ENCODE measurements around the gene LAIR2.

Gene LAIR2

GRCh38 chr19:54473892-54474372 lies 28.7 kb upstream of the LAIR2 start:
- Histone ChIP-seq H2AFZ (ENCODE audit: low read depth, low read length) (no peak overlapping the region), H3K27ac (ENCODE audit: low read length) (no peak overlapping the region), H3K9me3 (ENCODE audit: insufficient read depth, low read length, severe bottlenecking) (no peaks in the 10 kb centered on the region), H3K36me3 (ENCODE audit: insufficient read depth, low read length) (no peaks in the 10 kb centered on the region), H3K4me2 (ENCODE audit: insufficient read depth, low read length) (no peak overlapping the region), H3K27me3 (ENCODE audit: insufficient read depth, low read length, poor library complexity) (peaks cover 21% of the 10 kb centered on the region), H3K79me2 (ENCODE audit: insufficient read depth, low read length) (no peaks in the 10 kb centered on the region), H3K4me1 (ENCODE audit: insufficient read depth, low read length) (no peaks in the 10 kb centered on the region), H3K9ac (ENCODE audit: low read depth, low read length) (no peak overlapping the region), H4K20me1 (ENCODE audit: insufficient read depth, low read length) (0 out of 2 replicates have a peak, but pooled peaks cover 4% of the 10 kb centered on the region), H3K4me3 (ENCODE audit: low read depth in 1 of 2, low read length in 2 of 2) (no peak overlapping the region)
- TF ChIP-seq CTCF (IDR thresholded peaks at IDR 0.05; ENCODE audit: borderline replicate concordance, extremely low read depth, low read length, poor library complexity, severe bottlenecking) (no peak), EZH2 (IDR thresholded peaks at IDR 0.05; ENCODE audit: borderline replicate concordance, low read depth, low read length, severe bottlenecking) (no peak)
- ATAC-seq (ENCODE audit: insufficient read depth, low read depth) (no peak), DNase-seq (no peak)

- no peak overlapping the region for H3K27ac ChIP-seq (ENCODE audit: low read length)
- peaks cover 9% of the 10 kb centered on the region for H3K27me3 ChIP-seq (ENCODE audit: insufficient read depth, low read length, poor library complexity)
- no peaks in the 10 kb centered on the region for H3K4me1 ChIP-seq (ENCODE audit: insufficient read depth, low read length)
- DNase-seq (no peak), ATAC-seq (ENCODE audit: insufficient read depth, low read depth) (no peak)
- H3K9ac ChIP-seq (ENCODE audit: low read depth, low read length): no peak overlapping the region
- H3K79me2 ChIP-seq (ENCODE audit: insufficient read depth, low read length): no peaks in the 10 kb centered on the region
- H3K4me3 ChIP-seq (ENCODE audit: low read depth in 1 of 2, low read length in 2 of 2): no peak overlapping the region
- TF ChIP-seq CTCF (IDR thresholded peaks at IDR 0.05; ENCODE audit: borderline replicate concordance, extremely low read depth, low read length, poor library complexity, severe bottlenecking): no peak
- TF ChIP-seq EZH2 (IDR thresholded peaks at IDR 0.05; ENCODE audit: borderline replicate concordance, low read depth, low read length, severe bottlenecking): no peak
- no peaks in the 10 kb centered on the region for H3K36me3 ChIP-seq (ENCODE audit: insufficient read depth, low read length)
- H4K20me1 ChIP-seq (ENCODE audit: insufficient read depth, low read length): 0 out of 2 replicates have a peak, but pooled peaks cover 4% of the 10 kb centered on the region
- no peak overlapping the region for H2AFZ ChIP-seq (ENCODE audit: low read depth, low read length)
- no peaks in the 10 kb centered on the region for H3K9me3 ChIP-seq (ENCODE audit: insufficient read depth, low read length, severe bottlenecking)
- no peak overlapping the region for H3K4me2 ChIP-seq (ENCODE audit: insufficient read depth, low read length)
These were observed 26.9 kb upstream of the LAIR2 start for GRCh38 chr19:54475706-54476105.

GRCh38 chr19:54477650-54478049 lies 25.0 kb upstream of the LAIR2 start:
- Histone ChIP-seq H3K4me2 (ENCODE audit: insufficient read depth, low read length) (no peak overlapping the region), H3K4me1 (ENCODE audit: insufficient read depth, low read length) (no peaks in the 10 kb centered on the region), H2AFZ (ENCODE audit: low read depth, low read length) (no peak overlapping the region), H3K27me3 (ENCODE audit: insufficient read depth, low read length, poor library complexity) (no peaks in the 10 kb centered on the region), H3K9me3 (ENCODE audit: insufficient read depth, low read length, severe bottlenecking) (no peaks in the 10 kb centered on the region), H3K27ac (ENCODE audit: low read length) (no peak overlapping the region), H3K9ac (ENCODE audit: low read depth, low read length) (no peak overlapping the region), H4K20me1 (ENCODE audit: insufficient read depth, low read length) (0 out of 2 replicates have a peak, but pooled peaks cover 4% of the 10 kb centered on the region), H3K36me3 (ENCODE audit: insufficient read depth, low read length) (no peaks in the 10 kb centered on the region), H3K4me3 (ENCODE audit: low read depth in 1 of 2, low read length in 2 of 2) (no peak overlapping the region), H3K79me2 (ENCODE audit: insufficient read depth, low read length) (no peaks in the 10 kb centered on the region)
- ATAC-seq (ENCODE audit: insufficient read depth, low read depth) (no peak), DNase-seq (no peak)
- TF ChIP-seq CTCF (IDR thresholded peaks at IDR 0.05; ENCODE audit: borderline replicate concordance, extremely low read depth, low read length, poor library complexity, severe bottlenecking) (no peak), EZH2 (IDR thresholded peaks at IDR 0.05; ENCODE audit: borderline replicate concordance, low read depth, low read length, severe bottlenecking) (no peak)
